HFF-Myc (cell line): ENCODE results near the gene MAP1LC3B2.

ENCODE experiments used
- DNase-seq: peaks from one replicate; pipeline ENCODE4 v3.0.0-alpha.2; 2011; ENCODE audit warnings: low read depth; ENCODE audit errors: extremely low read depth
- H3K4me3 ChIP-seq: replicated peaks from 2 replicates; pipeline ENCODE4 v1.5.1; 2011; ENCODE audit warnings: low read depth, mild to moderate bottlenecking, control low read depth, low read length
- CTCF ChIP-seq: IDR thresholded peaks from 2 replicates; pipeline ENCODE4 v1.5.1; 2012; ENCODE audit warnings: mild to moderate bottlenecking, low read depth, low read length, control low read depth; ENCODE audit errors: missing control alignments

Gene MAP1LC3B2

GRCh38 chr12:116559162-116559935 lies at the start of gene MAP1LC3B2:
Gene MAP1LC3B2, plus strand, starts transcription at chr12:116559381. Its CDS starts 16,562 bp downstream, at chr12:116575943.
- no peak for DNase-seq
- TF ChIP-seq CTCF = no peak
- H3K4me3 ChIP-seq = no peak within 1 kb of the TSS

GRCh38 chr12:116513944-116514343 lies 45.2 kb upstream of the MAP1LC3B2 start:
- TF ChIP-seq CTCF = no peak
- no peak for DNase-seq
- H3K4me3 ChIP-seq = no peak overlapping the region

- no peak for TF ChIP-seq CTCF
- DNase-seq = no peak
- no peak overlapping the region for H3K4me3 ChIP-seq
Observed at GRCh38 chr12:116515684-116516083, 43.5 kb upstream of the MAP1LC3B2 start.

GRCh38 chr12:116516657-116517056 lies 42.5 kb upstream of the MAP1LC3B2 start:
- no peak overlapping the region for H3K4me3 ChIP-seq
- DNase-seq = no peak
- TF ChIP-seq CTCF = no peak

GRCh38 chr12:116517431-116518045 lies 41.6 kb upstream of the MAP1LC3B2 start:
- no peak overlapping the region for H3K4me3 ChIP-seq
- DNase-seq = no peak
- TF ChIP-seq CTCF = no peak

GRCh38 chr12:116520225-116520760 lies 38.9 kb upstream of the MAP1LC3B2 start:
- no peak overlapping the region for H3K4me3 ChIP-seq
- TF ChIP-seq CTCF = no peak
- DNase-seq = no peak
